Keratinocyte (primary cell): ENCODE measurements around the gene PCDHB11. TPM values are rescaled to one million over a fixed set of nuclear protein-coding genes. Genes with fewer than 3 reads are reported as not detected.

Experiments used
- DNase-seq: peaks from one replicate; pipeline ENCODE4 v3.0.0-alpha.2; 2011; ENCODE audit warnings: low read depth, missing footprints, low spot score
- FAIRE-seq: peaks from 2 replicates; lab custom pipeline; 2011; peaks lifted over from hg19 to GRCh38; lab: Jason Lieb, UNC
- H2AFZ ChIP-seq: 2 replicates; pipeline ENCODE4 v1.6.0; 2012; ENCODE audit warnings: low read length, control low read depth, inconsistent platforms; ENCODE audit not compliant: control insufficient read depth
- H3K27ac ChIP-seq: 2 replicates; pipeline ENCODE4 v1.5.1; 2011; ENCODE audit warnings: low read length; ENCODE audit not compliant: control insufficient read depth, insufficient read depth
- H3K27me3 ChIP-seq: 3 replicates; pipeline ENCODE4 v1.6.0; 2011; ENCODE audit warnings: low read length; ENCODE audit not compliant: control insufficient read depth, insufficient read depth; ENCODE audit errors: extremely low read depth
- H3K36me3 ChIP-seq, 2 experiments: 2 replicates in 1 of 2; 3 replicates in 1 of 2; pipeline ENCODE4 v1.5.1; 2011; ENCODE audit warnings: low read length in 2 of 2, mild to moderate bottlenecking in 1 of 2; ENCODE audit not compliant: control insufficient read depth in 2 of 2, insufficient read depth in 2 of 2; ENCODE audit errors: extremely low read depth in 1 of 2
- H3K4me1 ChIP-seq: 3 replicates; pipeline ENCODE4 v1.5.1; 2011; ENCODE audit warnings: low read length; ENCODE audit not compliant: control insufficient read depth, insufficient read depth; ENCODE audit errors: extremely low read depth
- H3K4me2 ChIP-seq: 3 replicates; pipeline ENCODE4 v1.6.0; 2011; ENCODE audit warnings: low read depth, low read length; ENCODE audit not compliant: control insufficient read depth, insufficient read depth; ENCODE audit errors: extremely low read depth
- H3K4me3 ChIP-seq, 3 experiments: fragments of 200-600 bp in 1 of 3; sonication (generic) in 1 of 3; 2 replicates in 2 of 3; 3 replicates in 1 of 3; pipeline ENCODE4 v1.5.1; 2011 to 2016; ENCODE audit warnings: low read length in 3 of 3, mild to moderate bottlenecking in 3 of 3, control low read depth in 2 of 3, inconsistent platforms in 1 of 3, low read depth in 1 of 3, mixed read lengths in 1 of 3, mixed run types in 1 of 3, moderate library complexity in 1 of 3; ENCODE audit not compliant: control insufficient read depth in 2 of 3, insufficient read depth in 2 of 3; ENCODE audit errors: extremely low read depth in 1 of 3
- H3K79me2 ChIP-seq: 2 replicates; pipeline ENCODE4 v1.6.0; 2012; ENCODE audit warnings: low read length; ENCODE audit not compliant: control insufficient read depth, insufficient read depth
- H3K9ac ChIP-seq: 3 replicates; pipeline ENCODE4 v1.6.0; 2011; ENCODE audit warnings: low read length; ENCODE audit not compliant: control insufficient read depth, insufficient read depth; ENCODE audit errors: extremely low read depth
- H3K9me1 ChIP-seq: 3 replicates; pipeline ENCODE4 v1.6.0; 2011; ENCODE audit warnings: low read length; ENCODE audit not compliant: control insufficient read depth, insufficient read depth; ENCODE audit errors: extremely low read depth
- H3K9me3 ChIP-seq: 2 replicates; pipeline ENCODE4 v1.5.1; 2012; ENCODE audit warnings: low read depth, low read length; ENCODE audit not compliant: control insufficient read depth
- H4K20me1 ChIP-seq: 3 replicates; pipeline ENCODE4 v1.6.0; 2011; ENCODE audit warnings: low read length; ENCODE audit not compliant: control insufficient read depth, insufficient read depth; ENCODE audit errors: extremely low read depth
- EZH2 ChIP-seq: IDR thresholded peaks from one replicate; pipeline ENCODE4 v1.6.1; 2012; ENCODE audit warnings: inconsistent platforms, mild to moderate bottlenecking, low read length, moderate library complexity
- dilution Hi-C: fragments of 300-500 bp; cut with MboI; formaldehyde crosslinking; loops from one replicate; pipeline ENCODE4 v1.7.0; 2020; ENCODE audit warnings: low sequenced_read_pairs; ENCODE audit not compliant: extremely low pct_ligation_motif_present
- polyA plus RNA-seq, 5 experiments: library from polyadenylated mRNA; depleted of rRNA in 3 of 5; stranded (reverse) in 3 of 5; stranded (forward) in 1 of 5; unstranded in 1 of 5; fragments of >200 nt; gene quantifications; 1 replicate in 1 of 5; 2 replicates in 3 of 5; 3 replicates in 1 of 5; pipeline versions ENCODE4 v1.2.1 to v1.2.3, GENCODE V29; 2011 to 2012; ENCODE audit warnings: missing spikeins in 2 of 5, low read depth in 1 of 5, low replicate concordance in 1 of 5
- TF ChIP-seq, protein P1 (sequence below), 3 experiments: IDR thresholded peaks in 1 of 3; conservative IDR thresholded peaks in 1 of 3; optimal IDR thresholded peaks in 1 of 3; 2 replicates in 2 of 3; 3 replicates in 1 of 3; pipeline versions ENCODE3 to v1.5.1; 2011; ENCODE audit warnings: low read length in 3 of 3, mild to moderate bottlenecking in 3 of 3, moderate library complexity in 2 of 3, control low read depth in 1 of 3, inconsistent platforms in 1 of 3; ENCODE audit not compliant: insufficient read depth in 2 of 3; ENCODE audit errors: extremely low read depth in 1 of 3

The PCDHB11 gene
- polyA plus RNA-seq, 1 donor (not counting 4 experiments of a cell fraction or from before 2014, with no cell fraction given), result not detected

DNA sequence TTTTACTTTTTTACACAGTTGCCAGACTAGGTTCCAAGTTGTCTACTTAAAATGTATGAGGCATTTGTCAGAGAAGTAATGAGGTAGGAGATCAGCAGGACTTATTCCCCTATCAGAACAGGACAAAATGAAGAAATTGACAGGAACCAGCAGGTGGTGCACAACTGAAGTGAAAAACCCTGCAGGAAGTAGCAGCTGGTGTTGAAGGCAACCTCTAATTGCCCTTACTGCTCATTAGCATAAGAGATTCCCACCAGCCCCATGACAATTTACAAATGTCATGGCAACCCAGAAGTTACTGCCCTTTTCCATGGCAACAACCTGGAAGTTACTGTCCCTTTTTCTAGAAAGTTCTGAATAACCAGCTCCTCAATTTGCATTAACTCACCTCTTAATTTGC, 51.1 kb downstream of the PCDHB11 start:
- Histone ChIP-seq H3K9ac (no peak overlapping the region), H3K9me3 (no peaks in the 10 kb centered on the region), H3K79me2 (no peaks in the 10 kb centered on the region), H4K20me1 (no peaks in the 10 kb centered on the region), H3K4me3 (no peak overlapping the region), H3K27me3 (no peaks in the 10 kb centered on the region), H3K4me2 (no peak overlapping the region), H2AFZ (no peak overlapping the region), H3K36me3 (no peaks in the 10 kb centered on the region), H3K9me1 (no peaks in the 10 kb centered on the region), H3K27ac (no peak overlapping the region), H3K4me1 (no peaks in the 10 kb centered on the region)
- dilution Hi-C loops, result no loop called here
- DNase-seq (no peak), FAIRE-seq (no peak)
- TF ChIP-seq, protein P1, sequence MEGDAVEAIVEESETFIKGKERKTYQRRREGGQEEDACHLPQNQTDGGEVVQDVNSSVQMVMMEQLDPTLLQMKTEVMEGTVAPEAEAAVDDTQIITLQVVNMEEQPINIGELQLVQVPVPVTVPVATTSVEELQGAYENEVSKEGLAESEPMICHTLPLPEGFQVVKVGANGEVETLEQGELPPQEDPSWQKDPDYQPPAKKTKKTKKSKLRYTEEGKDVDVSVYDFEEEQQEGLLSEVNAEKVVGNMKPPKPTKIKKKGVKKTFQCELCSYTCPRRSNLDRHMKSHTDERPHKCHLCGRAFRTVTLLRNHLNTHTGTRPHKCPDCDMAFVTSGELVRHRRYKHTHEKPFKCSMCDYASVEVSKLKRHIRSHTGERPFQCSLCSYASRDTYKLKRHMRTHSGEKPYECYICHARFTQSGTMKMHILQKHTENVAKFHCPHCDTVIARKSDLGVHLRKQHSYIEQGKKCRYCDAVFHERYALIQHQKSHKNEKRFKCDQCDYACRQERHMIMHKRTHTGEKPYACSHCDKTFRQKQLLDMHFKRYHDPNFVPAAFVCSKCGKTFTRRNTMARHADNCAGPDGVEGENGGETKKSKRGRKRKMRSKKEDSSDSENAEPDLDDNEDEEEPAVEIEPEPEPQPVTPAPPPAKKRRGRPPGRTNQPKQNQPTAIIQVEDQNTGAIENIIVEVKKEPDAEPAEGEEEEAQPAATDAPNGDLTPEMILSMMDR (optimal IDR thresholded peaks at IDR 0.05 in 1 of 3, IDR thresholded peaks at IDR 0.05 in 1 of 3, conservative IDR thresholded peaks at IDR 0.05 in 1 of 3; ENCODE audit: extremely low read depth in 1 of 3, insufficient read depth in 2 of 3, low read length in 3 of 3), result no peak
- TF ChIP-seq EZH2, result no peak

Other genes starting within 250 kb of the PCDHB11 start
- gene PCDHAC2, start 233.2 kb upstream of the PCDHB11 start, polyA plus RNA-seq, result 1.2 to 2.1 TPM (median 1.9 TPM) in 3 replicates
- not detected in 3 replicates for gene PCDHB1, start 148.3 kb upstream of the PCDHB11 start, polyA plus RNA-seq
- 0.26 to 1.1 TPM (median 0.46 TPM) in 3 replicates for gene PCDHB2, start 105.0 kb upstream of the PCDHB11 start, polyA plus RNA-seq
- 0.03 to 0.08 TPM (median 0.05 TPM) in 3 replicates for gene PCDHB3, start 99.2 kb upstream of the PCDHB11 start, polyA plus RNA-seq
- 0.04 to 0.05 TPM in 2 of 3 replicates, not detected in the other for gene PCDHB4, start 77.8 kb upstream of the PCDHB11 start, polyA plus RNA-seq
- 0.07 to 0.10 TPM (median 0.09 TPM) in 3 replicates for gene PCDHB5, start 64.4 kb upstream of the PCDHB11 start, polyA plus RNA-seq
- 0.03 to 0.08 TPM (median 0.05 TPM) in 3 replicates for gene PCDHB6, start 49.6 kb upstream of the PCDHB11 start, polyA plus RNA-seq
- not detected in 3 replicates for gene PCDHB7, start 27.0 kb upstream of the PCDHB11 start, polyA plus RNA-seq
- gene PCDHB8, start 21.8 kb upstream of the PCDHB11 start, polyA plus RNA-seq, result not detected in 3 replicates
- 0.02 to 0.09 TPM (median 0.07 TPM) in 3 replicates for gene PCDHB16, start 17.2 kb upstream of the PCDHB11 start, polyA plus RNA-seq
- 0.01 TPM in 1 of 3 replicates, not detected in the others for gene PCDHB9, start 12.5 kb upstream of the PCDHB11 start, polyA plus RNA-seq
- 0.04 to 0.07 TPM (median 0.05 TPM) in 3 replicates for gene PCDHB10, start 7.3 kb upstream of the PCDHB11 start, polyA plus RNA-seq
- gene PCDHB12, start 9.1 kb downstream of the PCDHB11 start, polyA plus RNA-seq, result 0.03 TPM in 1 of 3 replicates, not detected in the others
- 0.07 to 0.13 TPM (median 0.09 TPM) in 3 replicates for gene PCDHB13, start 14.3 kb downstream of the PCDHB11 start, polyA plus RNA-seq
- gene PCDHB14, start 23.7 kb downstream of the PCDHB11 start, polyA plus RNA-seq, result 0.13 to 0.41 TPM (median 0.20 TPM) in 3 replicates
- 0.03 to 0.31 TPM (median 0.09 TPM) in 3 replicates for gene PCDHB15, start 45.8 kb downstream of the PCDHB11 start, polyA plus RNA-seq
- not detected in 3 replicates for gene SLC25A2, start 104.4 kb downstream of the PCDHB11 start, polyA plus RNA-seq
- 37.5 to 58.9 TPM (median 47.5 TPM) in 3 replicates for gene TAF7, start 121.2 kb downstream of the PCDHB11 start, polyA plus RNA-seq
- gene PCDHGA1, start 130.9 kb downstream of the PCDHB11 start, polyA plus RNA-seq, result 0.08 to 0.17 TPM (median 0.09 TPM) in 3 replicates
- 0.14 to 0.37 TPM (median 0.35 TPM) in 3 replicates for gene PCDHGA2, start 139.1 kb downstream of the PCDHB11 start, polyA plus RNA-seq
- gene PCDHGA3, start 144.2 kb downstream of the PCDHB11 start, polyA plus RNA-seq, result 0.03 to 0.05 TPM in 2 of 3 replicates, not detected in the other
- 0.08 to 0.15 TPM (median 0.09 TPM) in 3 replicates for gene PCDHGB1, start 150.5 kb downstream of the PCDHB11 start, polyA plus RNA-seq
- gene PCDHGA4, start 155.4 kb downstream of the PCDHB11 start, polyA plus RNA-seq, result 0.05 to 0.15 TPM (median 0.14 TPM) in 3 replicates
- gene PCDHGB2, start 160.4 kb downstream of the PCDHB11 start, polyA plus RNA-seq, result 0.12 to 0.15 TPM (median 0.12 TPM) in 3 replicates
- gene PCDHGA5, start 164.5 kb downstream of the PCDHB11 start, polyA plus RNA-seq, result 0.01 to 0.07 TPM (median 0.06 TPM) in 3 replicates
- gene PCDHGB3, start 170.6 kb downstream of the PCDHB11 start, polyA plus RNA-seq, result 0.17 to 0.28 TPM (median 0.18 TPM) in 3 replicates
- gene PCDHGA6, start 174.3 kb downstream of the PCDHB11 start, polyA plus RNA-seq, result 0.16 to 0.36 TPM (median 0.28 TPM) in 3 replicates
- gene PCDHGA7, start 183.1 kb downstream of the PCDHB11 start, polyA plus RNA-seq, result 0.13 to 0.24 TPM (median 0.14 TPM) in 3 replicates
- gene PCDHGB4, start 188.1 kb downstream of the PCDHB11 start, polyA plus RNA-seq, result 1.6 to 2.7 TPM (median 2.4 TPM) in 3 replicates
- gene PCDHGA8, start 193.0 kb downstream of the PCDHB11 start, polyA plus RNA-seq, result 0.08 to 0.09 TPM (median 0.09 TPM) in 3 replicates
- 1.8 to 4.3 TPM (median 1.9 TPM) in 3 replicates for gene PCDHGB5, start 198.3 kb downstream of the PCDHB11 start, polyA plus RNA-seq
- 0.24 to 0.35 TPM (median 0.28 TPM) in 3 replicates for gene PCDHGA9, start 203.2 kb downstream of the PCDHB11 start, polyA plus RNA-seq
- gene PCDHGB6, start 208.4 kb downstream of the PCDHB11 start, polyA plus RNA-seq, result 0.19 to 0.30 TPM (median 0.23 TPM) in 3 replicates
- gene PCDHGA10, start 213.4 kb downstream of the PCDHB11 start, polyA plus RNA-seq, result 1.3 to 1.8 TPM (median 1.6 TPM) in 3 replicates
- gene PCDHGB7, start 218.1 kb downstream of the PCDHB11 start, polyA plus RNA-seq, result 0.66 to 1.1 TPM (median 0.69 TPM) in 3 replicates
- 1.4 to 2.5 TPM (median 1.4 TPM) in 3 replicates for gene PCDHGA11, start 221.4 kb downstream of the PCDHB11 start, polyA plus RNA-seq
- gene PCDHGA12, start 230.9 kb downstream of the PCDHB11 start, polyA plus RNA-seq, result 0.69 to 1.9 TPM (median 1.0 TPM) in 3 replicates